BLaER1 (cell line): ENCODE results near the gene TEX14.

Experiments
- H3K27ac ChIP-seq: shearing (Covaris generic); formaldehyde crosslinking; 2 replicates; pipeline ENCODE4 v1.8.1; 2022
- H3K27me3 ChIP-seq: shearing (Covaris generic); formaldehyde crosslinking; 2 replicates; pipeline ENCODE4 v1.8.1; 2022
- H3K36me3 ChIP-seq: shearing (Covaris generic); formaldehyde crosslinking; 2 replicates; pipeline ENCODE4 v1.8.1; 2022
- H3K4me1 ChIP-seq: shearing (Covaris generic); formaldehyde crosslinking; 2 replicates; pipeline ENCODE4 v1.8.1; 2022
- H3K4me2 ChIP-seq: shearing (Covaris generic); formaldehyde crosslinking; 2 replicates; pipeline ENCODE4 v1.8.1; 2022
- H3K4me3 ChIP-seq: shearing (Covaris generic); formaldehyde crosslinking; 2 replicates; pipeline ENCODE4 v1.8.1; 2022
- H3K9ac ChIP-seq: shearing (Covaris generic); formaldehyde crosslinking; 2 replicates; pipeline ENCODE4 v1.8.1; 2022
- H3K9me3 ChIP-seq: shearing (Covaris generic); formaldehyde crosslinking; 2 replicates; pipeline ENCODE4 v1.8.1; 2022
- H4K20me1 ChIP-seq: shearing (Covaris generic); formaldehyde crosslinking; 2 replicates; pipeline ENCODE4 v1.8.1; 2022
- Cebpa-rat ChIP-seq: shearing (Covaris generic); IDR thresholded peaks from 2 replicates; pipeline ENCODE4 v1.8.1; 2022

TEX14 gene

DNA sequence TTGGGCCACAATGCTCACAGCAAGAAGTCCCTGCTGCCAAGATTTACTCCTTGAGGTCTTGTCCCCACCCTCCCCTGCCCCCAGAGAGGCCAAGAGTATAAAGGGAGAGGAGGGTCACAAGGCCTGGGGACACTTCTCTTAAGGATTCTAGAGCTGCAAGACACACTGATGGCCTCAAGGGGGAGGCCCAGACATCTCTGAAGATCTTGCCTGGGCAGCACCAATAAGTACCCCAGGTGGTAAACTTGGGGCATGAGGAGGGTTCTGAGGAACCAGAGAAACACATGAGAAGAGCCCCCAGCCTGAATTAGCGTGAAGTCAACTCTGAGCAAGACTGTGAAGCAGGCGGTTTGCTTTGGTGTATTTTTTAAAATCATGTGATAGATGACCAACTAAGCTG lies 150.6 kb downstream of the TEX14 start:
- no peaks in the 10 kb centered on the region for H3K9me3 ChIP-seq
- H3K36me3 ChIP-seq = no peaks in the 10 kb centered on the region
- H3K27me3 ChIP-seq = no peaks in the 10 kb centered on the region; the same call in 1 of the 2 replicates
- no peak overlapping the region for H3K9ac ChIP-seq
- TF ChIP-seq Cebpa-rat = no peak
- H3K4me1 ChIP-seq = no peaks in the 10 kb centered on the region
- H3K4me3 ChIP-seq = no peak overlapping the region
- no peak overlapping the region for H3K27ac ChIP-seq
- H3K4me2 ChIP-seq = no peak overlapping the region
- no peaks in the 10 kb centered on the region for H4K20me1 ChIP-seq

DNA sequence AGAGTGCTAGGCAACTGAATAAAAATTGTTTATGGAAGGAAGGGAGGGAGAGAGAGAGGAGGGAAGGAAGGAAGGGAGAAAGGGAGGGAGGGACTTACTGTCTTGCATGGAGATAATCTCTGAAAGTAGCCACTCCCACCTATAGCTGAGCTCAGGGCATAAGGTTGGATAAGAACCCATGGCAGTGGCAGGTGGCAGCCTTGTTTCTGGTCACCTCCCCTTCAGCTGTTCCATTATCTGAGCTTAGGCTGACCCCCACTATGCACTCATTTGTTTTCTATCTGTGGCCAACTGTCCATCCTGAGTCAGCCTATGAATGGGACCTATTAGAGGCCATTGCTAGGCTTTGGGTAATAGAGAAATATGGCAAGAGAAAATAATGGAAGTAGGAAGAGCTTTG lies 152.1 kb downstream of the TEX14 start:
- no peak overlapping the region for H3K27ac ChIP-seq
- H3K9ac ChIP-seq = no peak overlapping the region
- no peaks in the 10 kb centered on the region for H4K20me1 ChIP-seq
- no peak overlapping the region for H3K4me2 ChIP-seq
- no peaks in the 10 kb centered on the region; the same call in 1 of the 2 replicates for H3K27me3 ChIP-seq
- no peaks in the 10 kb centered on the region for H3K4me1 ChIP-seq
- no peaks in the 10 kb centered on the region for H3K36me3 ChIP-seq
- no peak for TF ChIP-seq Cebpa-rat
- no peak overlapping the region for H3K4me3 ChIP-seq
- H3K9me3 ChIP-seq = no peaks in the 10 kb centered on the region

DNA sequence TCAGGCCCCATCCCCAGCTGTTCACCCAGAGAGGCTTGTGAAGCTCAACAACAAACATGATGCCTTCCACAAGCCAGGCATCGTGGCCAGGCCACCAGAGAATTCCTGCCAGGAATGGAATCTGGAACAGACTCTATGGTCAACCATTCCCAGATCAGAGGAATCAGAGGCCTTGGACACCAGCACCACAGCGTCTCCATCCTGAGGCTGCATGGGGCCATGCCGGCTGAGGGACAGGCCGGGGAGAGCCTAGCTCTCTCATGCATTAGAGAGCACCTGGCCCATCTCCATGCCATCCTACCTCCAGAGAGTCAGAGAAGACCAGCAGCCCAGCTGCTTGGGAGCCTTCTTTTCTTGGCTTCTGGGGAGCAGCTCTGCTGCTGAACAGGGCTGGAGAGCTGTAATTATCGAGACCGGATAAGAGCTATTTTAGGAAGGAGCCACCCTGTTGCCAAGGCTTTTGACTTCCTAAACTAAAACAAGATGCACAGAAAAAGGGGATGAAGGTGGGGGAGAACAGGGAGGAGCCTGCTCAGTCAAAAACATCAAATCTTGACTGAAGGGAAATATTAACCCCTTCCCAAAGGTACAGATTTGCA lies 152.9 kb downstream of the TEX14 start:
- Histone ChIP-seq H3K36me3 (no peaks in the 10 kb centered on the region), H3K4me1 (no peaks in the 10 kb centered on the region), H3K27ac (no peak overlapping the region), H3K9ac (no peak overlapping the region), H3K4me3 (no peak overlapping the region), H3K27me3 (peaks cover 5% of the 10 kb centered on the region), H3K4me2 (no peak overlapping the region), H4K20me1 (no peaks in the 10 kb centered on the region), H3K9me3 (no peaks in the 10 kb centered on the region)
- TF ChIP-seq Cebpa-rat = no peak

DNA sequence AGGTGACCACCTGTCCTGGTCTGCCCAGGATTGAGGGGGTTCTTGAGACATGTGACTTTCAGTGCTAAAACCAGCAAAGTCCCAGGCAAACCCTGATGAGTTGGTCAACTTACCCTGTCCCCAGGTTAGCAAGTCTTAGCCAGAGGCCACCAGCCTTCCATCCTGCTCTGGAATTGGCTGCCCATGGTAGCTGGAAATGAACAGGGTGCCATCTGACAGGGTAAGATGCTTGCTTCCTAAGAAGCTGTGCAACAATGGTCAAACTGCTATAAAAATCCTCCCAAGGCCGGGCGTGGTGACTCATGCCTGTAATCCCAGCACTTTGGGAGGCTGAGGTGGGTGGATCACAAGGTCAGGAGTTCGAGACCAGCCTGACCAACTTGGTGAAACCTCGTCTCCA lies 154.6 kb downstream of the TEX14 start:
- no peak overlapping the region for H3K4me2 ChIP-seq
- no peak overlapping the region for H3K9ac ChIP-seq

DNA sequence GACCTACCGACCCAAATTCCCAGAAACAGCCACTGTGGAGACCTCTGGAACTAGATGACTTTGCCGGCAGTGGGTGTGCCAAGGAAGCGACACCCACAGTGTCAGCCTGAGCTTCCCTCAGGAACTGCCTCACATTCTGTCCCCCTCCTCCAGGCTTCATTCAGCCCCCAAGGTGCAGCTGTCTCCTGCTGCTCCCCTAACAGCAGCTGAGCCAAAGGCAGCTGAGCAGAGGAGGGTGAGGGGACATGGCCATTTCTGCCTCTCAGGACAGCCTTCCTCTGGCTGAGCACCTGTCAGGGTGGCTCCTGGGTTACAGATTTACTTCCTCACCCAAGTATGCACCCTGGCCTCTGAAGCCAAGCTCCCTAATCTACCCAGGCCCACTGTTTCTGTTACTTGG lies 155.3 kb downstream of the TEX14 start:
- TF ChIP-seq Cebpa-rat = no peak

More for the DNA sequence above, 154.6 kb downstream of the TEX14 start:
- no peak for TF ChIP-seq Cebpa-rat
- H3K4me3 ChIP-seq = no peak overlapping the region
- H3K36me3 ChIP-seq = no peaks in the 10 kb centered on the region
- H4K20me1 ChIP-seq = 0 out of 2 replicates have a peak, but pooled peaks cover 5% of the 10 kb centered on the region
- peaks cover 22% of the 10 kb centered on the region for H3K27me3 ChIP-seq
- H3K4me1 ChIP-seq = peaks cover 3% of the 10 kb centered on the region; the same call in 1 of the 2 replicates
- no peaks in the 10 kb centered on the region for H3K9me3 ChIP-seq
- no peak overlapping the region for H3K27ac ChIP-seq

DNA sequence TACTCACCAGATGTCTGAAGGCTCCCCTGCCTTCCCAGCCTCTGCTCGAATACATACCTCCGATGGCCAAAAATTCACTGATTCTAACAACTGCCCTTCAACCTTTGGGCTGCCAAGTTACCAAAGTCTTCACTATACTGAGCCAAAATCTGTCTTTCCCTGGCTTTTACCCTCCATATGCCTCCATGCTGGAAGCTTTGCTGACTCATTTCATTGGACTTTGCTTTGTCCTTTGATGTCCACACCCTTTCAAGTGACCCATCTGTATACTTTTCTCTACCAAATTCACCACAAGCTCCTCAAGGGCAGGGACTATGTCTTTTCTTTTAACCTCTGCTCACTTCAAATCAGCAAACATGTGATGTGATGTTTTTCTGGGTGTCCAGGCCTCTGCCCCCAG lies 156.4 kb downstream of the TEX14 start:
- Histone ChIP-seq H4K20me1 (0 out of 2 replicates have a peak, but pooled peaks cover 14% of the 10 kb centered on the region), H3K27me3 (peaks cover 40% of the 10 kb centered on the region), H3K4me1 (peaks cover 14% of the 10 kb centered on the region), H3K9me3 (no peaks in the 10 kb centered on the region), H3K4me3 (no peak overlapping the region), H3K9ac (no peak overlapping the region), H3K36me3 (no peaks in the 10 kb centered on the region), H3K4me2 (no peak overlapping the region), H3K27ac (no peak overlapping the region)
- TF ChIP-seq Cebpa-rat = no peak

More for the DNA sequence above, 155.3 kb downstream of the TEX14 start:
- Histone ChIP-seq H3K9me3 (no peaks in the 10 kb centered on the region), H3K27me3 (peaks cover 29% of the 10 kb centered on the region), H3K4me3 (no peak overlapping the region), H3K4me2 (no peak overlapping the region), H3K9ac (no peak overlapping the region), H3K36me3 (no peaks in the 10 kb centered on the region), H3K27ac (no peak overlapping the region), H4K20me1 (0 out of 2 replicates have a peak, but pooled peaks cover 6% of the 10 kb centered on the region), H3K4me1 (peaks cover 9% of the 10 kb centered on the region; the same call in 1 of the 2 replicates)

DNA sequence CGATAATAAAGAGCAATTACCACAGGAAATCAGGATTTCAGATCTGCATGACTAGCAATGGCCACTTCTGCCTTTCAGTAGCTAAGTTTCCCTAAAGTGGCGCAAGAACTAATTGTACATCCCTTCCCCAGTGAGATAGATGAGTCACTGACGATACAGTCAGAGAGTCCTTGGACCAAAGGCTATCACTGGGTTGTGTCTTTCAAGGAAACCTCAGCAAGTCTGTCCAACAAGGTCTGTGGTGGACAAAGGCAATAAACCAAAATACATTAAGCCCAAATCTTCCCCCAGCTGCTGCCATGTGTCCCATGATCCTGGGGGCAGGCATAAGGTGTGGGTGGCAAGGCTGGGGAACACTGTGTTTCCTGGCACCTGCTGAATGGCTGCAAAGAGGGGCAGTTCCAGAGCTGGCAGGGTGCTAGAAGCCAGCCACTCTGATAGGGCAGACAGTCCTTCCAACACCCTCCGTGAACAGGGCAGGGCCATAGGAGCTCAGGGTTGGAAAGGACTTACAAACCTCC lies 156.9 kb downstream of the TEX14 start:
- Histone ChIP-seq H3K36me3 (no peaks in the 10 kb centered on the region), H3K4me3 (no peak overlapping the region), H3K4me1 (peaks cover 14% of the 10 kb centered on the region), H3K9me3 (no peaks in the 10 kb centered on the region), H3K4me2 (no peak overlapping the region), H3K9ac (no peak overlapping the region), H3K27ac (no peak overlapping the region), H4K20me1 (0 out of 2 replicates have a peak, but pooled peaks cover 14% of the 10 kb centered on the region), H3K27me3 (peaks cover 45% of the 10 kb centered on the region)
- TF ChIP-seq Cebpa-rat = no peak

DNA sequence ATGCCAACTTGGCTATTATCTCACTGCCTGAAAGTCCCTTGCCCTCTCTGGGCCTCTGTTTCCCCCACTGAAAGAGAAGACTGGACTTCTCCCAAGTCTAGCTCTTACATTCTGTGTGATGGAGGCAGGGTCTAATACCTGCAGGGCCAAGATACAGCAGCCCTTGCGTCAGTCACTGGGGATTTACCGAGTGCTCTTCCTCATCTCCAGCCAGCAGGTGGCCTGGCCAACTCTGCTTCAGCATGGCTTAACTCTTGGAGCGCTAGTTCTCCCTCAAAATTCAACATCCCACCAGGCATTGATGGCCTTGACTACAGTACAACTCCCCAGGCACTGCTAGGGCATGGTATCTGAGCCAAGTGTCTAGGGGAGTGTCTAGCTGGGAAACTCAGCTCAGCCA lies 157.5 kb downstream of the TEX14 start:
- Histone ChIP-seq H3K9me3 (no peaks in the 10 kb centered on the region), H3K4me1 (peaks cover 14% of the 10 kb centered on the region), H3K9ac (no peak overlapping the region), H3K27ac (no peak overlapping the region), H3K4me2 (no peak overlapping the region), H3K27me3 (peaks cover 51% of the 10 kb centered on the region), H3K36me3 (no peaks in the 10 kb centered on the region), H3K4me3 (no peak overlapping the region), H4K20me1 (0 out of 2 replicates have a peak, but pooled peaks cover 14% of the 10 kb centered on the region)
- TF ChIP-seq Cebpa-rat = no peak

DNA sequence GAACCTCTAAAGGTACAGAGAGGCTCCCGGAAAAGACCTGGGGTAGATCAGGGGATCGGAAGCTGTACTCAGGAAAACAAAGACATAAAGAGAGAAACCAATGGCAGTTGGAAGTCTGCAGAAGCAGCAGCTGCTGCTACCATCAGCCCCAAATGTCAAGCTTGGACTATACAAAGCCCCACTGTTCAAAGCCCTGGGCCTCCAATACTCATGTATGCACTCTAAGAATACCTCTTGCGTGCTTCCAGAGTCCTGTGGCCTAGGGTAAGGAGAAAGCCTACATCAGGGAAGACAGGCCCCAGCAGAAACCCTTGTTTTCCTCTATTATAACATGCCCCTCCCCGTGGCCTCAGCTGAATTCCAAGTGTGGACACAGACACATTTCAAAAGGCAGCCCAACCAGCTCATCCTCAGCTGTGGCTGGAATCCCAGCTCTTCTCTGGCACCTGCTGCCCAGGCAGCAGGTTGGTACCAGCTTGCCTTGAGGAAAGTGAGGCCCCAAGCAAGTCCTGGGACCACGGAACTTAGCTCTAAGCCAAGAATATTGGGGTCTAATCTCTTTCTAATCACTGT lies 158.1 kb downstream of the TEX14 start:
- H3K4me3 ChIP-seq = no peak overlapping the region
- peaks cover 14% of the 10 kb centered on the region for H3K4me1 ChIP-seq
- no peak for TF ChIP-seq Cebpa-rat
- H3K9me3 ChIP-seq = no peaks in the 10 kb centered on the region
- peaks cover 53% of the 10 kb centered on the region for H3K27me3 ChIP-seq
- H3K4me2 ChIP-seq = no peak overlapping the region
- H3K9ac ChIP-seq = no peak overlapping the region
- no peaks in the 10 kb centered on the region for H3K36me3 ChIP-seq
- H3K27ac ChIP-seq = no peak overlapping the region
- 0 out of 2 replicates have a peak, but pooled peaks cover 14% of the 10 kb centered on the region for H4K20me1 ChIP-seq

DNA sequence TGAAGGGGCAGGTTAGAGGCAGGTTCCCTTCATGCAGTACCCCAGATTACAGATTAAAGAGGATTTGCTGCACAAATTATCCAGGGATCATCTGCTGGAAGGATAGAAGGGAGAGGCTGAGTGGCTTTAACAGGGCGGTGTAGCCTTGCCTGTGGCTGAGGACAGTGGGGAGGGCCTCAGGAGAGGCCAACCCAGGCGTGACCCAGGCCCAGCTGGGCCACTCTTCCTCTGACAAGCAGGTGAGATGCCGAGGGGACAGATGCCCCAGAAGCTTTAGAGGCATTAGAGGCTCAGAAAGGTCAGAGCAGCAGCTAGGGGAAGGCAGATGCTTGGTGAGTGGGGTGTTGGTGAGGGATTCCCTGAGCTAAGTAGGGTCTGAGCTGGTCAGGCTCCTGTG lies 159.3 kb downstream of the TEX14 start:
- Histone ChIP-seq H3K9me3 (no peaks in the 10 kb centered on the region), H3K36me3 (no peaks in the 10 kb centered on the region), H4K20me1 (0 out of 2 replicates have a peak, but pooled peaks cover 14% of the 10 kb centered on the region), H3K4me1 (peaks cover 14% of the 10 kb centered on the region), H3K27ac (no peak overlapping the region), H3K4me2 (peak overlapping the region; percentile 96), H3K9ac (no peak overlapping the region), H3K4me3 (peak overlapping the region; percentile 71), H3K27me3 (peaks cover 53% of the 10 kb centered on the region)
- no peak for TF ChIP-seq Cebpa-rat
